HG03095 (cell line): Measurements from ENCODE around the gene AOPEP.
A peak's percentile ranks its signal among the peaks of the same experiment; 100 is the strongest.
"Not testable (repeated sequence)": the region's sequence is repeated elsewhere in the genome, so short reads cannot be mapped to it uniquely, and the experiment has no call there.

Source experiments
- ATAC-seq: cut with Tn5 transposase; IDR thresholded peaks from one replicate; pipeline ENCODE4 v1.9.1; 2021; ENCODE audit warnings: moderate library complexity; ENCODE audit not compliant: unreplicated experiment

The AOPEP gene

DNA sequence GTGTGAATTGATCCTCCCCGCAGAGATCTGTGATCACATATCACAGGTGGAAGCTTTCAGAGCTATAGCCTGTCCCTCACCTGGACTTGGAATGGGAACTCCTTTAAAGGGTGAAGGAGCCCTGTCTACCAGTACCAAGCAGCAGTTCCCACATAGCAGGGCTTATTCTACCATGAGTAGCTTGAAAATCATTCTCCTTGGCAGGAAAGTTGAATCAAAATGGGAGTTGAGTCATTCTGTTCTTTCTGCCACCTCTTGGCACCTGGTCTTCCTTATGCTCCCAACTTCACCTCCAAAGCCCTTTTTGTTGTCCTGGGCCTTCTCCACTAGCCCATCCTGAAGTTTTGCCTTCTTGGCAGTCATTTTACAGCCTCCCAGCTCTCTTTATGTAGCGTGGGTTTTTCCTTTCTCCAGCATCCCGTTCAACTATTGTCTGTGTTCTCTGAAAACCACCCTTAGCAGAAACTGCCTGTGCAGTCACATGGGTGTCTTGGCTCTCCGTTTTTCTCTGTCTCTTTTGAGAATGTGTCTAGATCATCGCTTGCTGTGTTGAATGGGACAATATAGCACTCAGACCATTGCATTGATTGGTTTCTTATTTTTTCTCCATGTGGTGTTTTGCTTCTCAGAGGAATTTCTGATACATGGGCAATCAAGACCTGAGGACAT is 222.2 kb downstream of the AOPEP start:
- ATAC-seq = no peak

DNA sequence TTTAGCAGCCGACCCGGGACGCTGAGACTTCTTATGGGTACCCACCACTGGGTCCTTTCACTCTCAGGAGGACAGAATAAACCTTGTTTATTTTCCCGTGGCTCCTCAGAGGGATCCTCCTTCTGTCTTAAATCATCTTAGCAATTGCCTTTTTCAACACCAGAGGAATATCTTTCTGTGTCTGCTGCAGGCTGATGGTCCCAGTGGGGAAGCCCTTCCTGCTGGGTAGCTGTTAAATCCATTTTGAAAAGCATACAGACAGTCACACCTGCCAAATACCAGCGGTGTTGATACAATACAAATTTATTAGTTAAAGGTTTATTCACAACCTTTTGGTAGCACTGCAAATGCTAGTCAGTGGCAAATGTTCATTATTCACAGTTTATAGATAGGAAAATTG is 222.9 kb downstream of the AOPEP start:
- ATAC-seq = no peak

DNA sequence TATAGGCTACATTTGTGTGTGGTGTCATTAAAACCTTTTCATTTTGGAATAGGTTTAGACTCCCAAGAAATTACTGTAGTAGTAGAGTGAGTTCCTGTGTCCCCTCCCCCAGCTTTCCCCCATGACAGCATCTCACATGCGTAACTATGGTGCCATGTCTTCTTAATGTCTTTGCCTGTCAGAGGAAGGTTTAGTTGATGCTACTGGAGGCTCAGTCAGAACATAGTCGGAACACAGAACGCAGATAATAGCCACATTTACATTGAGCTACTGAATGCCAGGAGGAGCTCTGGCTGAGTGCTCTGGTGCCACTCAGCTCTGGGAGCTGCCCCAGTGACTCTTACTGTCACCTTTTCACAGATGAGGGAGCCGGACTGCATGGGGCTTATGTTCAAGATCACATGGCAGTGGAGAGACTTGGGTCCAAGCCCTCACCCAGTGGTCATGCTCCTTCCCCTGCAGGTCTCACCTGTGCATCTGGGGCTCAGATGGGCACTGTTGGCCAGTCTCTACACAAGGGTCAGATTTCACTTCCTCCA is 223.6 kb downstream of the AOPEP start:
- ATAC-seq = no peak

DNA sequence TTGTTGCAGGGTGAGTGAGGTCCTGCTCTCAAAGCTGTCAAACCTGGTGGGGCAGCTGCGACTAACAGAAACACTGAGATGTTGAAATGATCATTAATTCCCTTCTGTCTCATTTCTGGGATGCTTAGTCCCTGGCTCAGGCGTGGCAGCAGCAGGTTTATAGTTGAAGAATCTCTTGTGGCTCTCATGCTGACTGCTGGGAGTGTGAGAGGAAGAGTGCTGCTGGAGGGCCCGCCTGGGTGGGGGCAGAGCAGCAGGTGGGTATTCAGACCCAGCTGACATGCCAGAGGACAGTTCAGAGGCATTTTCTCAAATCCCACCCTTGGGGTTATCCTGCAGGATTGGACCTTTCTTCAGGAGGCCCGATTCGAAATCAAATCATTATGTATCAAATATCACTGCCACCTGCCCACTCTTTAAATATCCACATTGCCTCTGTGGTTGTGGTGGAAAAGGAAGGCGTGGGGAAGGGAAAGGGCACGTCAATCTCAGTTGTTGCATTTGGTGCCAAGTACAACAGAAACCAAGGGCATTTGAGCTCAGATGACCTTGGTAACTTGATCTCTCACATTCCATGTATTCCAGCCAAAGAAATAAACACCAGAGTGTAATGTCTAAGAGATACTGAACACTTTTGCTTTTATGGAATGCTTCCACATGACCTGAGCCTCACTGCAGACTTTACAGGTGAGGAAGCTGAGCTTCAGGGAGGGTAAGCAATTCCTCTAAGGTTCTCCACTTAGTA is 224.3 kb downstream of the AOPEP start:
- no peak for ATAC-seq

- ATAC-seq = no peak
Measured at GRCh38 chr9:94951324-94952135, 225.0 kb downstream of the AOPEP start.

GRCh38 chr9:94952565-94953373 is 226.3 kb downstream of the AOPEP start:
- ATAC-seq = peak; percentile 80

DNA sequence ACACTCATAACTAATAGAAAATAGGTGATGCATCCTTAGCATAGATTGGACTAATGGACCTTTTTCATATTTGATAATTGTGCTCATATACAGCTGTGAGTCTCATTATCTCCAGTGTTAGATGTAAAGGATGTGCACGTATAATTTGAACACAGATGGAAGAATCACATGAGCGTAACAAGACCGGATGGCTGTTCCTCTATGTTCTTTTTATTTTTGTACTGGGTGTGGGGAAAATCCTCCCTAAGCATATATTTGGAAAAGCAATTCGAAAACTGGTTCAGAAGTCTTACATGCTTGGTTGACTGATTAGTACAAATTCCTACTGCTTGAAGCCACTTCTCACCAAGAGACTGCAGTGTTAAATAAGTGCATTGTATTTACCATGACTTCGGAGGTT is 230.2 kb downstream of the AOPEP start:
- no peak for ATAC-seq

GRCh38 chr9:94960964-94961363 is 234.5 kb downstream of the AOPEP start:
- ATAC-seq = no peak

GRCh38 chr9:94961870-94962269 is 235.4 kb downstream of the AOPEP start:
- no peak for ATAC-seq

DNA sequence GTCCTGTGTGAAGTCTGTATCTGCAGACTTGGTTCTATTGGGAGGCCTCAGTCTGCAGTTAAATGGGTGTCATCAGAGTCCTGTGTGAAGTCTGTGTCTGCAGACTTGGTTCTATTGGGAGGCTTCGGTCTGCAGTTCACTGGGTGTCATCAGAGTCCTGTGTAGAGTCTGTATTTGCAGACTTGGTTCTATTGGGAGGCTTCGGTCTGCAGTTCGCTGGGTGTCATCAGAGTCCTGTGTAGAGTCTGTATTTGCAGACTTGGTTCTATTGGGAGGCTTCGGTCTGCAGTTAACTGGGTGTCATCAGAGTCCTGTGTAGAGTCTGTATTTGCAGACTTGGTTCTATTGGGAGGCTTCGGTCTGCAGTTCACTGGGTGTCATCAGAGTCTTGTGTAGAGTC is 239.1 kb downstream of the AOPEP start:
- not testable (repeated sequence) for ATAC-seq

DNA sequence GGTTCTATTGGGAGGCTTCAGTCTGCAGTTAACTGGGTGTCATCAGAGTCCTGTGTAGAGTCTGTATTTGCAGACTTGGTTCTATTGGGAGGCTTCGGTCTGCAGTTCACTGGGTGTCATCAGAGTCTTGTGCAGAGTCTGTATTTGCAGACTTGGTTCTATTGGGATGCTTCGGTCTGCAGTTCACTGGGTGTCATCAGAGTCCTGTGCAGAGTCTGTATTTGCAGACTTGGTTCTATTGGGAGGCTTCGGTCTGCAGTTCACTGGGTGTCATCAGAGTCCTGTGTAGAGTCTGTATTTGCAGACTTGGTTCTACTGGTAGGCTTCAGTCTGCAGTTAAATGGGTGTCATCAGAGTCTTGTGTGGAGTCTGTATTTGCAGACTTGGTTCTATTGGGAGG is 239.5 kb downstream of the AOPEP start:
- ATAC-seq = not testable (repeated sequence)

GRCh38 chr9:94967482-94967881 is 241.0 kb downstream of the AOPEP start:
- no peak for ATAC-seq

DNA sequence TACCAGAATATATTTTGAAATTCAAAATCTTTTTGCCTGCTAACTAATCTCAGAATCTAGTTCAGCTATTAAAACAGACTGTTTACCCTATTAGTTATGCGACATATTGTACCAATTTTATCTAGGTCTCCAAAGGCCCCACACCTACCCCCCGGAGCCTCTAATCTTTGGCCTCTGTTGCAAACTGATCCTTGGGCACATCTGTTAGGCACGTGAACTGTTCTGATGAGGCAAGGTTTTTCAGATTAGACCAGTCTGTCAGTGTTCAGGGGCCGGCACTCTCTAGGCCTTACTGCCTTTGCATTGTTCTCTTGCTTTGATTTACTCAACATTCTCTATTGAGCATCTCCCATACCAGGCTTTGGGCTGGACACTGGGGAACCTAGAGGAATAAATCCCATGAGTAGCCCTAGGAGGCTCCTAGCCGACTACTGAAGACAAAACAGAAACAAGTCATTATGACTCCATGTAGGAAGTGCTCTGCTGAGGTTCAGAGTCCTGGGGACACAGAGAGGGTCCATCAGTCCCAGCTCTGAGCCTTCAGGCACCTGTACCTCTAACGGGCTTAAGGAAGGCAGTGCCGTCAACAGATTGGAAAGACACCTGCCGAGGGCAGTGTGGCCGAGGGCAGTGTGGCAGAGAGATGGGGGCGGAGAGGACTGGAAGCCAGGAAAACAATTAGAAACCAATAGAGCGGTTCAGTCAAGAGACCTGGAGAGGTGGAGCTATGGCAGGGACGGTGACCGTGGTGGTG is 245.1 kb downstream of the AOPEP start:
- ATAC-seq = no peak

DNA sequence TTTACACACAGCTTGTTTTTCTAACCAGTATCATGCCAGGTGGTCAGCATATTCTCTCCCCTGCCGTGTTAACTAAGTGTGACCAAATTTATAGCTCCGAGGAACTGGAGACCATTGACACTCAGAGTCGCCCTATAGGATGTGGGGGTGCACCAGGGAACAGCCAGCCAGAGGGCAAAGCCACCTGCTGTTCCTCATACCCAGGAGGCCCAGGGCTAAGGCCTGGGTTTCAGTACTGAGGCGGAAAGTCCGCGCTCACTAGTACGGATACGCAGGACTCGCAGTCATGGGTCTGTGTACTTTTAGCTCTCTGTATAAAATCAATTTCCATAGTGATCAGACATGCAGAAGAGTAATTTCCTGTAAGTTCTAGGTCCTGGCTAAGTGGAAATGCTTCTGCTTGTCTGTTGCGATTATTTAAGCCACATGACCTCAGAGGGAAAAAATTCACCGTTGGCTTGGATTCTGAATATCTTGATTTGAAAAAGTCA is 247.0 kb downstream of the AOPEP start:
- ATAC-seq = no peak

DNA sequence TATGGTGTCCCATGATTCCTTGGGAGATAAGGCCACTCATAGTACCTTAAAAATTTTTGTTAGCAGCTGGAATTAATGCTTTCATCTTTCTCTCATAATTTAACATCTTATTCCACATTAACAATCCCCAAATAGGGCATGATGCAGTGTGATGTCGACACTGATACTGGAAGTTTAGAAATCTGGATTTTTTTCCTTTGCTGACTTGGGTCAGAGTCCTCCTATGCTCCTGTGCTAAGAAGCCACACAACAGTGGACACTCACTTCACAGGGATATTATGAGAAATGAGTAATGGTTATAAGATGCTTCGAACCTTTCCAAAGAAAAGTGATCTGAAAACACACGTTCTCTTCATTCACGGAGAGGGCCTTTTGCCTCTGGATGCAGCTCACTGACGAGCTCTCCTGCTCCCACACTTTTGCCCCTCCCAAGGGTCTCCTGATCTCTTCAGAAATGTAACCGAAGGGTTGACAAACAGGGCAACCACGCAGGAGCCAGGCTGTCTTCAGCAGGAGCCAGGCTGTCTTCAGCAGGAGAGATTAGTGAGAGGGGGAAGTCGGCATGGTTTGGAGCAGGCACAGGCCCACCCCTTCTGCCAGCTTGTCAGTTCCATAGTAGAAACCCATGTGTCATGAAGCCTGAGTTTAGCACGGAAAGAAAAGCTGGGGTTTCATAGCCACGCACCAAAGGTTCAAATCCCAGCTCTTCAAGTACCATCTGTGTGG is 247.8 kb downstream of the AOPEP start:
- ATAC-seq = no peak

- ATAC-seq = no peak
Measured at GRCh38 chr9:94975480-94975879, 249.0 kb downstream of the AOPEP start.

DNA sequence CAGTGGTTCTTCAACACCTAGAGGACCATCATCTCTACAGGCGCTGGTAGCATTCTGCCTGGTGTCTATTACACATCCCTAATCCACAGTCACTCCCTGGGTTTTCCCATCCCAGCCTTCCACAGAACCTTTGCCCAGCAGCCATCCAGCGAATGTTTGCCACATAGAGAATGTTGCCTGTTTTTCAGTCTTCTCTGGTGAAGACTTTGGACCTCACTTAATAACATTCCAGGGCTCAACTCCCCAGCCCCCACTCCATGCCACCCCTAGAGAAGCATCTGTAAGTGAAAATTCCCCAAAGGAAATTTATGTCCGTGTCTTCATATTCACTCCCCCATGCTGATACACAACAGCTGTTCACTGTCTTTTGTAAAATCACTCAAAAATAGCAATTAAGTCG is 249.6 kb downstream of the AOPEP start:
- no peak for ATAC-seq

DNA sequence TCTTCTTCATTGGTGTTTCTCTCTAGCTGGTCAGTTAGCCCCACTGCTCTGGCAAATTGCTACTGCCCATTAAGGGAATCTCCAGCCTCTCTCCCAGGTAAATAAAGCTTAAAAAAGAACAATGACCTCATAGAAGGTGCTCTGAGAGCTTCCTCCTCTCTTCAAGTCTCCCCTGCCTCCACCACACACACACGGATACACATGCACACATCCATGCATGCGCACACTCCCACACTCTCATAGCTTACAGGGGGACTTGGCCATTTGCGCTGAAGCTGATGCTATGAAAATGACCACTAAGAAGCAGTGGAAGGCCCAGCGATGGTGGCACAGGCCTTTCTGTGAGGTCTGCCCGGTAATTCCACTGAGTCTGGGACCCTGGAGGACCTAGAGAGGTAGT is 250.9 kb downstream of the AOPEP start:
- ATAC-seq = no peak

DNA sequence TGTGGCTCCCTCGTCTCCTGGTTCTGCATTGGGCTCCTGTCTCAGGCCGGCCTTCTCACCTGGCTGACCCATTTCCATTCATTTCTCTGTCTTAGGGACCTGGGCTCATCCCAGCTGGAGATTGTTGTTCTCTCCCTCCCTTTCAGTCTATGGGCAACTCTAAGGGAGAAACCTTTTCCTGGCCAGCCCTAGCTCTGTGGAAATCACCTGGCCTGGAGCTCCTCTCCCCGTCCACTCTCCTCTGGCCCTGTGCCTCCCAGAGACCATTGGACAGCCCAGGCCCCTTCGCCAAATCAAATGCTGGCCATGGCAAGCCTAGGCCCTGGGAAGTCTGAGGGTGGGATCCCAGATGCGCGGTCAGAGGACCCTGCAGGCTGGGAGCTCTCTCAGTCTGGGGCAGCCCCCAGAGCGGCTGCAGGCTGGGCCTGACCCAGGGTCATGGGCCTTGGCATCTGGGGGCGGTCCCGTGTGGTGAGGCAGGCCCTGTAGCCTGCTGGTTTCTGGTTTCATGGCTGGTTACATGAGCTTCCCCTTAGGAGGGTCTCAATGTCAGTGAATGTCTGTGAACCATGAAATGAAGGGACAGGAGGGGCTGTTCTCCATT is 253.5 kb downstream of the AOPEP start:
- no peak for ATAC-seq
